ENCODE measurements around the gene HOXC6. TPM values are rescaled to one million over a fixed set of nuclear protein-coding genes. Genes with fewer than 3 reads are reported as not detected.

HOXC6 gene
- total and polyA plus RNA-seq, 2 of the 8 experiments (the other 6 are each of a cell fraction or from before 2014, with no cell fraction given), result not detected

DNA sequence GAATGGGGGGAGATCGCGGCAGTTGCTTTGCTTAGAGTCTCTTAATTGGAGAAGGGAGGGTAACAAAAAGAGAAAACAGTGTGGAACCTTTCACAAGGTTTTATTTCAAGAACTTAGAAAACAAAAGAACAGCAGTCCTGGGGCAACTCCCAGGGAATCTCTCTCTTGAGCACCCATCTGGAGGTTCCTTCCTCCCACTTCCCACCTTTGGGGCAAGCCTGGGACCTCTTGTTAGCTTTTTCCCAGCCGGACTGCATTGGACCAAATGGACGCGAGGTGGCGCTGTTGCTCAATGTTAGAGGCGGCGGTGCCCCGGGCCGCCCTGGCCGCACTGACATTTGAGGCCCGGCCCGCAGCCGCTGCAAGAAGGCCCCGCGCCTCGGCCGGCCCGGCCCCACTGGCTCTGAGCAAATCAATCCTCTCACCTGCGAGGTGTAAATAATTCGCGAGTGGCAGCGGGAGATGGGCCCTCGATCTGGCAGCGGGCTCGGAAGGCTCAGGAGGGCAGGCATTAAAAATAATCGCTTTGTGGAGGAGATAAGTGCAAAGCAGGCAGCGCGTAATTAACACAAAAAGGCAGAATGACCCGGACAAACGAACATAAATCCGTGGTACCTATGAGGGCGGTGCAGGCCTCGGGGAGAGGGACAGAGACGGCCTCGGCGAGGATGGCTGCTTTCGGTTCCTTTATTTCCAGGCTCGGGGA lies 22.2 kb upstream of the HOXC6 start (continued):
- TF ChIP-seq POU5F1 (IDR thresholded peaks at IDR 0.05; ENCODE audit: low read depth, low read length), result no peak
- no peak for TF ChIP-seq GTF2F1 (IDR thresholded peaks at IDR 0.05; ENCODE audit: borderline replicate concordance, low read depth, low read length)
- TF ChIP-seq JUND (IDR thresholded peaks at IDR 0.05; ENCODE audit: low read length), result no peak
- TF ChIP-seq TCF12 (IDR thresholded peaks at IDR 0.05; ENCODE audit: low read depth, low read length), result 0 out of 2 replicates have a peak, but pooled peaks have one; percentile 13
- peak; percentile 78 for TF ChIP-seq SUZ12 (IDR thresholded peaks at IDR 0.05; ENCODE audit: low read length)
- no peak for TF ChIP-seq RNF2 (IDR thresholded peaks at IDR 0.05; ENCODE audit: borderline replicate concordance, low read depth, low read length, missing control alignments, poor library complexity, severe bottlenecking)
- TF ChIP-seq SIX5 (IDR thresholded peaks at IDR 0.05; ENCODE audit: low read depth, low read length), result no peak

Measured in H1 (cell line).